SJCRH30 (cell line): Measurements from ENCODE around the gene KIF1A. TPM values are rescaled to one million over a fixed set of nuclear protein-coding genes. Genes with fewer than 3 reads are reported as not detected.
"Not testable (repeated sequence)": the region's sequence is repeated elsewhere in the genome, so short reads cannot be mapped to it uniquely, and the experiment has no call there.

Experiments
- DNase-seq, 2 experiments: peaks; one replicate each; pipeline ENCODE4 v3.0.0-alpha.2; 2015 to 2020
- H3K27ac ChIP-seq: fragments of 250-450 bp; sonication (Bioruptor Pico); 2 replicates; pipeline ENCODE4 v1.5.1; 2020; ENCODE audit warnings: mild to moderate bottlenecking, moderate library complexity
- H3K27me3 ChIP-seq: fragments of 250-450 bp; sonication (Bioruptor Pico); 2 replicates; pipeline ENCODE4 v1.5.1; 2020; ENCODE audit warnings: mild to moderate bottlenecking, moderate library complexity
- H3K36me3 ChIP-seq: fragments of 250-450 bp; sonication (Bioruptor Pico); 2 replicates; pipeline ENCODE4 v1.5.1; 2020; ENCODE audit warnings: mild to moderate bottlenecking, moderate library complexity
- H3K4me1 ChIP-seq: fragments of 250-450 bp; sonication (Bioruptor Pico); 2 replicates; pipeline ENCODE4 v1.5.1; 2020; ENCODE audit warnings: mild to moderate bottlenecking, moderate library complexity
- H3K4me3 ChIP-seq: fragments of 250-450 bp; sonication (Bioruptor Pico); 2 replicates; pipeline ENCODE4 v1.5.1; 2020; ENCODE audit warnings: mild to moderate bottlenecking, moderate library complexity
- H3K9me3 ChIP-seq: fragments of 250-450 bp; sonication (Bioruptor Pico); replicated peaks from 2 replicates; pipeline ENCODE4 v1.5.1; 2020; ENCODE audit warnings: mild to moderate bottlenecking, moderate library complexity
- total RNA-seq: library from RNA; depleted of rRNA; stranded (reverse); fragments of >200 nt; shearing (Covaris generic); gene quantifications from 2 replicates; pipeline ENCODE4 v1.2.3, GENCODE V29; 2014

KIF1A gene
- total RNA-seq, 1 experiment from 2014 or later = 3.7 TPM

DNA sequence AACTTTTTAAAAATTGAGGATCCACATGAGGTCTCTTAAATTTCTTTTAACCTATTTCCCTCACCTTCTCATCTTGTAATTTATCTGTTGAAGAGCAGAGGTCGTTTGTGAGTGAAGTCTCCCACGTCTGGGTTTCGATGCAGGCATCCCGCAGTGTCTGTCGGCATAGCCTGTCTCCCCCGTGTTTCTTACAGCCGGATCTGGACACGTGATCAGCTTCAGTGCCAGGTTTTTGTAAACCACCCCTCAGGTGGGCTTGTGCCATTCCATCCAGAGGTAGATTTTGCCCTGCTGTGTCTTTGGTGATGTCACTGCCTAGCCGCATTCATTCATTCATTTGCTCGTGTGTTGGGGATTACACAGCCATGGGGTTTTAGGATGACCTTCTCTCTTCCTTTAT lies 112.2 kb downstream of the KIF1A start:
- no peak for DNase-seq
- no peaks in the 10 kb centered on the region for H3K4me1 ChIP-seq
- no peaks in the 10 kb centered on the region for H3K36me3 ChIP-seq
- no peaks in the 10 kb centered on the region for H3K9me3 ChIP-seq
- H3K27me3 ChIP-seq = peaks cover 35% of the 10 kb centered on the region
- H3K4me3 ChIP-seq = no peak overlapping the region
- H3K27ac ChIP-seq = no peak overlapping the region

DNA sequence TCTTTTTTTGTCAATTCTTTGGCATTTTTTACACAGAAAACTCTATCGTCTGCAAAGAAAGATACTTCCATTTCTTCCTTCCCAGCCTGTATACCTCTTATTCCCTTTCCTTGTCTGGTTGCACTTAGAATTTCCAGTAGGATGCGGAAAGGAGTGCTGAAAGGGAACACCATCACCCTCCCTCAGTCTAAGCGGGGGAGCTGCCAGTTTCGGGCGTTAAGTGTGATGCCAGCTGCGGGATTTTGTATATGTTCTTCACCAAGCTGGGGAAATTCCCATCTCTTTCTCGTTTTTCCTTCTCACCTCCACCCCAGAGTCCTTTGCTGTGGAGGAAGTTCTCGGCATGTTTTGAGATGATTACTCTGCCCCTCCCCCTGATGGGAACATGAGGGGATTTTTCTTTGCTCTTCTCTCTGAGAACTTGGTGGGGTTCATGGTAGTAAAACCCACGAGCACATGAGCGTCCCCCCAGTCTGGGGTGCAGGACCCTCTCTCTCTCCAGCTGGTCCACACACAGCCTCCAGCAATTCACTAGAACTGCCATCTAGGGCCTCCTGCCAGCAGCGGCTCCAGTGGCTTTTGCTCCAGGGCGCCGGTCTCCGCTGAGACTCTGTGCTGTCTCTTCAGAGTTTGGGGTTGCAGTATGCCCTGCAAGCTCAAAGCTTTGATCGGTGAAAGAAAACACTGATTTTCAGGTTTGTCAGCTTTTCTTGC lies 112.8 kb downstream of the KIF1A start:
- no peak overlapping the region for H3K4me3 ChIP-seq
- H3K27me3 ChIP-seq = peaks cover 36% of the 10 kb centered on the region
- H3K36me3 ChIP-seq = no peaks in the 10 kb centered on the region
- no peaks in the 10 kb centered on the region for H3K4me1 ChIP-seq
- DNase-seq = no peak
- no peaks in the 10 kb centered on the region for H3K9me3 ChIP-seq
- H3K27ac ChIP-seq = no peak overlapping the region

DNA sequence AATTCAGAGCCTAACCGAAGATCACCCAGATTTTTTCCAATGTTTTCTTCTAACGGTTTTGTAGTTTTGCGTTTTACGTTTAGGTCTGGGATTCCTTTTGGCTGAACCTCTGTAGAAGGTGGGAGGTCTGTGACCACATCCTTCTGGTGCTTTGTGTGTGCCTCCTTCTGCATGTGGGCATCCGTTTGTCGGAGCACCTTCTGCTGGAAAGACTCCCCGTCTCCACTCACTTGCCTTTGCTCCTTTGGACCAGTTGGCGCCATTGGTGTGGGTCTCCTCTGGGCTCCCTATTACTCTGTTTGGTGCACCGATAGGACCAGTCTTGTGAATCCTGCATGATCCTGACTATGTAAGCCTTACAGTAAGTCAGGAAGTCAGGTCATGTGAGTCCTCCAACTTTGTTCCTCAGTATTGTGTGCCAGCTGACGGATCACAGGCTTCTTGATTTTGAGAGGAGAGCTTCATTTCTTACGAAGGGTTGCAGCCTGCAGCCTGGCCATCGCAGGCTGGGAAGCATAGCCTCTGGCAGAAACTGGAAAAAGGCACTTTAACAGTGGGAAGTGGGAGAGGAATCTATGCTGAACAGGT lies 114.7 kb downstream of the KIF1A start:
- Histone ChIP-seq H3K27ac (no peak overlapping the region), H3K36me3 (no peaks in the 10 kb centered on the region), H3K9me3 (no peaks in the 10 kb centered on the region), H3K27me3 (peaks cover 36% of the 10 kb centered on the region), H3K4me1 (no peaks in the 10 kb centered on the region), H3K4me3 (no peak overlapping the region)
- DNase-seq = no peak

DNA sequence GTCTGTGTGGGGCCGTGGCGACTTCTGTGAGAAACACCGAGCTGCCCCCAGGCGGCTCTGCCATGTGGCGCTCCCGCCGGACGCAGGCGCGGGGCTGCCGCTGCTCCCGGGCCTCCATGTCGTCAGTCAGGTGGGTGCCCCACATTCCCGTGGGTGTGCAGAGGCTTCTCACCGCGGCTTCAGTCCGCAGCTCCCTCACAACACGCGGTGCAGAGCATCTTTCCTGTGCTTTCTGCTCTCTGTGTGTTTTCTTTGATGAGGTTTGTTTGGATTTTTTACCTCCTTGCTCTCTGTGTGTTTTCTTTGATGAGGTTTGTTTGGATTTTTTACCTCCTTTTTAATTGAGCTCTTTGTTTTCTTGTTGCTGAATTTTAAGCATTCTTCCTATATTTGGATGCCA lies 115.4 kb downstream of the KIF1A start:
- no peaks in the 10 kb centered on the region for H3K9me3 ChIP-seq
- H3K27ac ChIP-seq = no peak overlapping the region
- H3K4me1 ChIP-seq = no peaks in the 10 kb centered on the region
- H3K27me3 ChIP-seq = peaks cover 36% of the 10 kb centered on the region
- H3K4me3 ChIP-seq = no peak overlapping the region
- no peak for DNase-seq
- H3K36me3 ChIP-seq = no peaks in the 10 kb centered on the region

DNA sequence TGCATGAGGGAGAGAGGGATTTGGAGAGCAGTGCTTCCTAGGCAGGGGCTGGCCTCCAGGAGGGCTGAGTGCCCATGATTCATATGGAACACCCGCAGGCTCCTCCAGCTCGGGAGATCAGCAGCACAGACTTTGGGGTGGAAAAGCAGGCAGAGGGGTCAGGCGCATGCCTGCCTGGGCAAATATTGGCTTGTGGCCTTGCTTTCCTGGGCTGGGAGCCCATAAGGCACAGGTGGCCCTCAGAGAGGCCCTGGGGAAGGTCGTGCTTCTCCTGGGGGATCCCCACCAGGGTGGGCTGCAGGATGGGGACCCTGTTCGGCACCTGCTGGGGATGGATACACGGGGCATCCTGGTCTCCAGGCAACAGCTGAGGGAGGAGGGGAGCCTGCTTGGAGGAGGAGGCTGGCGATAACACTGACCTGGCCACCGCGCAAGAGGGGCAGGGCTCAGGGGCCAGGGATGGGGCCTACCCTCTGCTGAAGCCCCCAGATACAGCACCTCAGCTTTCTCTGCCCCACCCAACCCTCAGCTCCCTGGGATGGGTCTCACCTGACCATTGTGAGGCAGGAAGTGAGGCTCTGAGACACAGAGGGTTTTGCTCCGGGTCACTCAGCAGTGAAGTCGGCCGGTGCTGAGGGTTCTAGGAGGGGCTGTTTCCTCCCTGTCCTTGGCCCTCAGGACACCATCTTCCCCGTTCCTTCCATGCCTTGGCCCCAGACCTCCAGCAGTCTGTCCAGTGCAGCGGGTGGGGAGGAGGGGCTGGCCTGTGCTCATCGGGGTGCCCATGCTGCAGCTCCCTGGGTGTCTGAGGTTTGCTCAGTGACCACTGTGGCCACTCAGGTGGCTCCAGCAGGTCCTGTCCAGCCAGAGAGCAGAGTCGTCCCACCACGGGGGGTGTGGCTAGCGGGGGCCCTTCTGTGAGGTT lies 116.3 kb downstream of the KIF1A start:
- no peak for DNase-seq
- Histone ChIP-seq H3K4me3 (no peak overlapping the region), H3K36me3 (no peaks in the 10 kb centered on the region), H3K4me1 (no peaks in the 10 kb centered on the region), H3K27ac (no peak overlapping the region), H3K9me3 (no peaks in the 10 kb centered on the region), H3K27me3 (peaks cover 36% of the 10 kb centered on the region)

DNA sequence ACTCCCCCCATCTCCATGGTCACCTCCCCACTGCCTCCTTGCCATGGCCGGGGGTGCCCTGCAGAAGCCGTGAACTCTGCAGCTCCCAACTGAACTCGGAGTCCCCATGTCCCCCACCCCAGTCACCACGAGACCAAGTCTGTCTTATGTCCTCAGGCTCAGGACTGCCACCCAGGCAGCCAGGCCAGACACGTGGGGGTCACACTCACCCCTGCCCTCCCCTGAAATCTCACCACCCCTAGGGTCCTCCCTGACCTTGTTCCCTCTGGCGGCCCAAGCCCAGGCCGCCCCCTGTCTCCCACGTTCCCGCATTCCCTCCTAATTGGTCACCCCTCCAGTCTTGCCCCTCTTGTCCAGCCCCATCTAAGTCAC lies 117.4 kb downstream of the KIF1A start:
- H3K27ac ChIP-seq = no peak overlapping the region
- no peak for DNase-seq
- no peaks in the 10 kb centered on the region for H3K9me3 ChIP-seq
- H3K36me3 ChIP-seq = no peaks in the 10 kb centered on the region
- no peaks in the 10 kb centered on the region for H3K4me1 ChIP-seq
- H3K4me3 ChIP-seq = no peak overlapping the region
- H3K27me3 ChIP-seq = peaks cover 27% of the 10 kb centered on the region

DNA sequence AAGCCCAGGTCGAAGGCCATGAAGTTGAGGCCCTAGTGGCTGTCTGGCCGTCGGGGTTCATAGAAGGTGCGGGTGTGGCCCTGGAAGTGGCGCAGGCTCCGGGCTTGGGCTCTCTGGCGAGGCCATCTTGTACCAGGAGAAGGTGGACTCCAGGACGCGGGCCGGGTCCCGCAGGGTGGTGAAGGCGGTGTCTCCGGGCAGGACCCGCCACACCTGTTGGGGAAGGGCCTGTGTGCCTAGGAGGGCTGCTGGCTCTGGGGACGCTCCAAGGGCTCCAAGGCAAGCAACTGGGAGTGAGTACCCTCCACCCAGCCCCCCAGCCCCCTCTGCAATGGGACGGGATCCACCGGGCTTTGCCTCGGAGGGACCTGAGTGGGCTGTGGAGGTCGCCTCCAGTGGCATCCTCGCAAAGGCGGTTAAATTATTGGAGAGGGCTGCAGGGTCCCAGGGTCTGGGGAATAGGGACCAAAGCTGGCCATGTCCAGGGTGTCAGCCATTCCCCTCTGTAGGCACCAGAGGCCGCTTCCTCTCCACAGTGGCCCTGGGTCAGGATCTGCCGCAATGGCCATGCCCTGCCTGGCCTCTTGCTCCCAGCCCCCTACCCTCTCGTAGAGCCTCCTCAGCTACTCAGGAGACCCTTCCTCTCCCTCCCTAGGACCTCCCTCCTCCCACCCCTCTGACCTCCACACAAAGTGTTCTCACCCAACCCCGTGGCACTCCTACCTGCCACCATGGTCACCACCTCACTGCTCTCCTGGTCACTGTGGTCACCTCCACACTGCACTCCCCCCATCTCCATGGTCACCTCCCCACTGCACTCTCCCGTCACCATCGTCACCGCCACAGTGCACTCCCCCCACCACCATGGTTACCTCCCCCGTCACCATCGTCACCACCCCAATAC lies 118.0 kb downstream of the KIF1A start:
- Histone ChIP-seq H3K27ac (no peak overlapping the region), H3K36me3 (no peaks in the 10 kb centered on the region), H3K4me1 (no peaks in the 10 kb centered on the region), H3K4me3 (no peak overlapping the region), H3K27me3 (peaks cover 27% of the 10 kb centered on the region), H3K9me3 (no peaks in the 10 kb centered on the region)
- no peak for DNase-seq

DNA sequence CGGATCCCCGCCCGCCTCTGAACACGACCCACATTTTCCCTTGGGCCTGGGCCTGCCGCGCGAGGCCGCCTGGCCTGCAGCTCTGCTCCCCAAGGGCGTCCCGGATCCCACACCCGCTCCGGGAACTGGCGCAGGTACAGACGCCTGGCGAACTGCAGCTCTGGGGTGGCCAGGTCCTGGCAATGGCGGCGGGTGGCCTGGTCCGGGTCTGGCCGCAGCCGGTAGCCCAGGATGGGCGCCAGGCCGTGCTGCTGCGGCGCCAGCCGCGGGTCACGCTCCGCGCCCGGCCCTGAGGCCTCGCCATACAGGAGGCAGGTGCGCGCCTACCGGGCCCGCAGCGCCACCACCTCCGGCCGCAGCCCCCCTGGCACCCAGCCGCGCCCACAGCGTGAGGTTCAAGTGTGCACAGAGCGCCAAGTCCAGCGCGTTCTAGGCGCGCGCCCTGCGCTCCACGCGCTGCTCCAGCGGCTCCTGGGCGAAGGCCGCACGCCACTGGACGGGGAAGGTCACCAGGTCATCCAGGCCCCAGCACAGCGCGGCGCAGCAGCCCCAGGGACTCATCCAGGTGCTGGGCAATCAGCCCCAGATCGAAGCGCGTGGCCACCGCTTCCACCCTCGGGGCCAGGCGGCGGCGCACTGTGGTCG lies 118.8 kb downstream of the KIF1A start:
- Histone ChIP-seq H3K27ac (no peak overlapping the region), H3K9me3 (no peaks in the 10 kb centered on the region), H3K4me1 (no peaks in the 10 kb centered on the region), H3K4me3 (no peak overlapping the region), H3K36me3 (no peaks in the 10 kb centered on the region), H3K27me3 (peaks cover 22% of the 10 kb centered on the region)
- no peak for DNase-seq

DNA sequence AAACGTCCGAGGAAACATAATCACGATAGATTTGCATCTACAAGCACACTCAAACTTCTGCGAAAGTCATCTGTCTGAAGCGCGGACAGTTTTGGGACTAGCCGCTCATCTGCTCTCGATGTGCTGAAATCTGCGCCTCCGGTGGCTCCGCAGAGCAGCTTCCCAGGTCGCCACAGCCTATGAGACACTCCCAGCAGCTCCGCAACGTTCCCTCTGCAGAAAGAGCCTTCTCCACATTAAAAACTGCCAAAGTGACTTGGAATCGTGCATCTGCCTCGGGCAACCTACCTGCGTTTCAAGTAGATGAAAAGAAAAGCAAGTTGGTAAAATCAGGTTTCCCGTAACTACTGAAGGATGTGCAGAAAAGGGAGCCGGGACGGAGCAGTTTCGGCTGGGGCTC lies 119.4 kb downstream of the KIF1A start:
- not testable (repeated sequence) for DNase-seq, H3K4me3 ChIP-seq, H3K9me3 ChIP-seq, H3K4me1 ChIP-seq, H3K27ac ChIP-seq, H3K36me3 ChIP-seq
- H3K27me3 ChIP-seq = peaks cover 22% of the 10 kb centered on the region

DNA sequence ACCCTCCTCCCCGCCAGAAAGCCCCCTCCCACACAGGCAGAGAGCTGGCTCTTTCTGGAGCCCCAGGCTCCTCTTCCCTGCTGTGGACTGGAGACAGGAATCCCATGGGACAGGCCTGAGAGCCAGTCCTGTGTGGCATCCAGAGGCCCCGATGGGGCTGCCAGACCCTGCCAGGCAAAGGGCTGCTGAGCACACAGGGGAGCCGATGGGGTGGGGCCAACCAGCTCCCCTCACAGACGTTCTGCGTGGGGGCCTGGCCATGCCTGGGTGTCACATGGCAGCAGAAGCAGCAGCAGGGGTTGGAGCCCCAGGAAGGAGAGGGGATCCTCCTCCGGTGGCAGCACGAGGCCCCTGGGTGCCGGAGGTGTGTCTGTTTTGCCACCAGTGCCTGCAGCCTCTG lies 120.2 kb downstream of the KIF1A start:
- not testable (repeated sequence) for H3K9me3 ChIP-seq, H3K4me3 ChIP-seq, H3K27ac ChIP-seq, H3K4me1 ChIP-seq, H3K36me3 ChIP-seq, DNase-seq
- H3K27me3 ChIP-seq = peaks cover 18% of the 10 kb centered on the region

DNA sequence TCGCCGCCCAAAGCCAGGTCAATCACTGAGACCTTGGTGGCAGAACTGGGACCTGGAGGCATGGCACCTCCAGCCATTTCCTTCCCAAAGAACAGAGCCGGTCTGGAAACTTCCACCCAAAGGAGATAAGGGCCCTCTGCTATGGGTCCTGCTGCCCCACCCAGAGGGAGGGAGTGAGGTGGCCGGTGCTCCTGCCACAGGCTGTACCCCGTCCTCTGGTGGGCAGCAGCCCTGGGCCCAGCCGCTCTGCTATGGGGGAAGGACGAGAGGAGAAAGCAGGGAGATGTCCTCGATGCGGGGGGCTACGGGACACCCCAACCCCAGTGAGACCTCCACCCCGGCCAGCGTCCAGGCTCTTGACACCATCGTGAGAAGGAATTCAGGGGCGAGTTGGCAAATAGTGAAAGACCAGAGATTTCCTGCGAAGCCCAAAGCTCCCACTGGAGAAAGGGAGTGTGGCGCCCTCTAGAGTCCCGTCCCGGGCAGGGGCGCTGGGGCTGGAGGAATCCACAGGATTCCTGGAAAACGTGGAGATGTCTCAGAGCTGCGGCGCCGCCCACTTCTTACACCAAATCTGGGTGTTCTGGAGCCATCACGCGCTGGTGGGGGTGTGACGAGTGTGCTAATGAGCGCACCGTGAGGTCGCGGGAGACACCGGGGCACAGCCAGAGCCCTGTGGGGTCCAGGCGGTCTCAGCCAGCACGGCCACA lies 121.0 kb downstream of the KIF1A start:
- H3K4me3 ChIP-seq, H3K9me3 ChIP-seq, H3K27ac ChIP-seq, H3K4me1 ChIP-seq, DNase-seq, H3K36me3 ChIP-seq: not testable (repeated sequence)
- H3K27me3 ChIP-seq = peaks cover 12% of the 10 kb centered on the region

DNA sequence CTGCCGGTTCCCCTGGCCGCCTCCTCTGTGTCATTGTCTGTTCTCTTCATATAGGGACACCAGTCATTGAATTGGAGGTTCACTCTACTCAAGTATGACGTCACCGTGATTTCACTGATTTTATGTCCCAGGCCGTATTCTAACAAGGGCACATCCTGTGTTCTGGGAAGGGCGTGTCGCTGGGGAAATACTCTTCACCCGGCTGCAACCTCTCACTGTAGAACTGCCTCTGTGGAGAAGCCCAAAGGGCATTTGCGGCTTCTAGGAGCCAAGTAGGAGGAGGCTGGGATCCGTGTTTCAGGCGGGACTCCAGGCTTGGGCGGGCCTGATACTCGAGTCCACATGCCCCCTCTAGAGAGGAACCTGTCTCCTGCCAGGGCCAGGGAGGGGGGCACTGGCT lies 123.5 kb downstream of the KIF1A start:
- not testable (repeated sequence) for H3K36me3 ChIP-seq, H3K4me3 ChIP-seq, H3K27ac ChIP-seq, H3K9me3 ChIP-seq, H3K4me1 ChIP-seq, H3K27me3 ChIP-seq, DNase-seq

DNA sequence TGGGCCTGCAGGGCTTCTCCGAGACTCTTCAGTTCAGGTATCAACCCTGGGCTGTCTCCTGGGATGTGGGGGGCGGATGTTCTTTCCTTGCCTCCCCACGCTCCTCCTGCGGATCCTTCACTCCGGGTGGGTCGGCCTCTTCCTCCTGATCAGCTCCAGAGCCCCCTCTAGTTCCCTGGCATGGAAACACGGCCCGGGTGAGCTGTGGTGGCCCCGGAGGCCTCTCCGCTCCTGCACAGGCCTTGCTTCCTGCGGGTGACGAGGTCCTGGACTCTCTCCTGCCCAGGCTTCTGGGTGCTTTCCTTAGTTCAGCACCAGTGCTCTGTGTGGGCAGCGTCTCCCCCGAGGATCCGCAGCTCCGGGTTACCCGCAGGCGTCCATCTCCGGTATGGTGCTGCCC lies 124.4 kb downstream of the KIF1A start:
- not testable (repeated sequence) for H3K36me3 ChIP-seq, H3K27ac ChIP-seq, H3K9me3 ChIP-seq, H3K27me3 ChIP-seq, H3K4me3 ChIP-seq, H3K4me1 ChIP-seq, DNase-seq

DNA sequence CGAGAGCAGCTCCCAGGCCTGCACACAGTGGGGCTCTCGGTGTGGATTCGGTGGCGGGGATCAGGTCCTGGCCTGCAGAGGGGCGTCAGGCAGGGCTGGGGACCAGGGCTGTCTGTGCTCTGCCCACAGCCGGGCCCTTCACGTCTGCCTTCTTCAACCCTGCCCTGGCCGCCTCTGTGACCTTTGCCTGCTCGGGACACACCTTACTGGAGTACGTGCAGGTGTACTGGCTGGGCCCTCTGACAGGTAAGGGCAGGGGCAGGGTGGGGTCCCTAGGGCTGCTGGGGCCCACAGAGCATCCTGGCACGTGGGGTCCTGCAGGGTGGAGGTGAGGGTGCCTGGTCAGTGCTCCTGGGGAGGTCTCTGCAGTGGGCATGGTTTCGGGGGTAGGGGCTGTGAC lies 125.7 kb downstream of the KIF1A start:
- H3K9me3 ChIP-seq, DNase-seq, H3K4me1 ChIP-seq, H3K4me3 ChIP-seq, H3K27me3 ChIP-seq, H3K36me3 ChIP-seq, H3K27ac ChIP-seq: not testable (repeated sequence)
